Esophagus muscularis mucosa (tissue), 4 donors: Measurements from ENCODE around the gene RFC1. TPM values are rescaled to one million over a fixed set of nuclear protein-coding genes. Genes with fewer than 3 reads are reported as not detected.
A peak's percentile ranks its signal among the peaks of the same experiment; 100 is the strongest.
"Not testable (repeated sequence)": the region's sequence is repeated elsewhere in the genome, so short reads cannot be mapped to it uniquely, and the experiment has no call there.

ENCODE experiments used
- DNase-seq: peaks from one replicate; pipeline ENCODE4 v3.0.0-alpha.2; 2017; ENCODE audit errors: extremely low spot score
- H3K27ac ChIP-seq, 4 donors: fragments of 200-600 bp; sonication (generic); replicated peaks in 1 of 4; 1 replicate in 3 of 4; 2 replicates in 1 of 4; pipeline ENCODE4 v1.5.1; 2016 to 2019; ENCODE audit warnings: mild to moderate bottlenecking in 1 of 4
- H3K27me3 ChIP-seq, 4 donors: fragments of 200-600 bp; sonication (generic); one replicate each; pipeline versions ENCODE4 v1.5.1 to v1.6.0; 2016 to 2019
- H3K36me3 ChIP-seq, 4 donors: fragments of 200-600 bp; sonication (generic); one replicate each; pipeline ENCODE4 v1.5.1; 2016 to 2019
- H3K4me1 ChIP-seq, 4 donors: fragments of 200-600 bp; sonication (generic); one replicate each; pipeline ENCODE4 v1.5.1; 2016 to 2019
- H3K4me3 ChIP-seq, 4 donors: fragments of 200-600 bp; sonication (generic); 1 replicate in 2 of 4; 2 replicates in 2 of 4; pipeline ENCODE4 v1.5.1; 2016 to 2019; ENCODE audit warnings: mild to moderate bottlenecking in 4 of 4, moderate library complexity in 1 of 4
- H3K9me3 ChIP-seq, 4 donors: fragments of 200-600 bp; sonication (generic); 1 replicate in 3 of 4; 2 replicates in 1 of 4; pipeline ENCODE4 v1.5.1; 2016 to 2019
- EP300 ChIP-seq: sonication (generic); formaldehyde crosslinking; IDR thresholded peaks from one replicate; pipeline ENCODE4 v1.6.1; 2017; ENCODE audit warnings: antibody characterized with exemption
- POLR2A ChIP-seq: fragments of 450-650 bp; IDR thresholded peaks from one replicate; pipeline ENCODE4 v1.6.1; 2017; ENCODE audit warnings: antibody characterized with exemption, moderate library complexity, mild to moderate bottlenecking, low read depth
- POLR2AphosphoS5 ChIP-seq, 2 donors: sonication (generic); formaldehyde crosslinking; IDR thresholded peaks; one replicate each; pipeline ENCODE4 v1.6.1; 2017; ENCODE audit warnings: antibody characterized with exemption in 2 of 2
- WGBS: methylation state at CpG from one replicate; pipeline ENCODE4 v1.1.5; 2018; 5-methylcytosine and 5-hydroxymethylcytosine counted together
- intact Hi-C: fragments of 100-400 bp; cut with DNase I; formaldehyde crosslinking; loops from one replicate; pipeline ENCODE4 v1.15.1; 2023
- total RNA-seq, 4 donors: library from RNA; depleted of rRNA; stranded (reverse); fragments of >200 nt; gene quantifications; one replicate each; pipeline versions ENCODE4 v1.1.0 to v1.2.1, GENCODE V29; 2016
- TF ChIP-seq, protein P1 (sequence below), 3 experiments: fragments of 200-600 bp in 2 of 3; fragments of 450-650 bp in 1 of 3; sonication (generic) in 2 of 3; IDR thresholded peaks; one replicate each; pipeline ENCODE4 v1.5.1; 2017 to 2019; ENCODE audit warnings: antibody characterized with exemption in 3 of 3, mild to moderate bottlenecking in 2 of 3, moderate library complexity in 1 of 3

Gene RFC1
- total RNA-seq, 4 donors from 2014 or later = 30.6 to 37.4 (median 33.9) TPM

DNA sequence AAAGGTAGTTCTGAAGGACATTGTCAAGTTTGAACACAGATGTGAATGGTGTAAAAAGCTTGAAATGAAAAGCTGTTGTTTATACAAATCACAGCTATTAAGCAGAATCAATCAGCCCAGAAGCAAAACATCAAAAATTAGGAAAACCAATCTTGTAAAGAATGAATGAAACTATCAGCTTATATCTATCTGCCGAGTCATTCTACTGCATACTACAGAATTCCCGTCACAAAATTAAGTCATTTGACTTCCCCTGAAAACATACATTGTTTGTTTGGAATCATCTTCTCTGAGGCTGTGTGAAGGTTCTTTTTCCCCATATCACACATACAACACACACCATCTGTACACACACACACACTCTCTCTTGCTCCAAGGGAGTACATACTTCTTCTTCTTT is 80.3 kb downstream of the RFC1 start:
- TF ChIP-seq EP300 (no peak), POLR2A (no peak), POLR2AphosphoS5 (IDR thresholded peaks at IDR 0.05) (no peak)
- TF ChIP-seq, protein P1, sequence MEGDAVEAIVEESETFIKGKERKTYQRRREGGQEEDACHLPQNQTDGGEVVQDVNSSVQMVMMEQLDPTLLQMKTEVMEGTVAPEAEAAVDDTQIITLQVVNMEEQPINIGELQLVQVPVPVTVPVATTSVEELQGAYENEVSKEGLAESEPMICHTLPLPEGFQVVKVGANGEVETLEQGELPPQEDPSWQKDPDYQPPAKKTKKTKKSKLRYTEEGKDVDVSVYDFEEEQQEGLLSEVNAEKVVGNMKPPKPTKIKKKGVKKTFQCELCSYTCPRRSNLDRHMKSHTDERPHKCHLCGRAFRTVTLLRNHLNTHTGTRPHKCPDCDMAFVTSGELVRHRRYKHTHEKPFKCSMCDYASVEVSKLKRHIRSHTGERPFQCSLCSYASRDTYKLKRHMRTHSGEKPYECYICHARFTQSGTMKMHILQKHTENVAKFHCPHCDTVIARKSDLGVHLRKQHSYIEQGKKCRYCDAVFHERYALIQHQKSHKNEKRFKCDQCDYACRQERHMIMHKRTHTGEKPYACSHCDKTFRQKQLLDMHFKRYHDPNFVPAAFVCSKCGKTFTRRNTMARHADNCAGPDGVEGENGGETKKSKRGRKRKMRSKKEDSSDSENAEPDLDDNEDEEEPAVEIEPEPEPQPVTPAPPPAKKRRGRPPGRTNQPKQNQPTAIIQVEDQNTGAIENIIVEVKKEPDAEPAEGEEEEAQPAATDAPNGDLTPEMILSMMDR (IDR thresholded peaks at IDR 0.05) = no peak
- no peaks in the 10 kb centered on the region for H3K27me3 ChIP-seq
- no peak for DNase-seq
- H3K4me3 ChIP-seq = no peak overlapping the region
- 92% methylated on average over 2 of the region's 2 CpGs for WGBS
- H3K27ac ChIP-seq = no peak overlapping the region
- peaks cover 0 to 8% (median 0%) of the 10 kb centered on the region in 4 donors for H3K9me3 ChIP-seq
- intact Hi-C loops = no loop called here
- H3K4me1 ChIP-seq = no peaks in the 10 kb centered on the region
- peaks cover 31 to 72% (median 52%) of the 10 kb centered on the region in 4 donors for H3K36me3 ChIP-seq

DNA sequence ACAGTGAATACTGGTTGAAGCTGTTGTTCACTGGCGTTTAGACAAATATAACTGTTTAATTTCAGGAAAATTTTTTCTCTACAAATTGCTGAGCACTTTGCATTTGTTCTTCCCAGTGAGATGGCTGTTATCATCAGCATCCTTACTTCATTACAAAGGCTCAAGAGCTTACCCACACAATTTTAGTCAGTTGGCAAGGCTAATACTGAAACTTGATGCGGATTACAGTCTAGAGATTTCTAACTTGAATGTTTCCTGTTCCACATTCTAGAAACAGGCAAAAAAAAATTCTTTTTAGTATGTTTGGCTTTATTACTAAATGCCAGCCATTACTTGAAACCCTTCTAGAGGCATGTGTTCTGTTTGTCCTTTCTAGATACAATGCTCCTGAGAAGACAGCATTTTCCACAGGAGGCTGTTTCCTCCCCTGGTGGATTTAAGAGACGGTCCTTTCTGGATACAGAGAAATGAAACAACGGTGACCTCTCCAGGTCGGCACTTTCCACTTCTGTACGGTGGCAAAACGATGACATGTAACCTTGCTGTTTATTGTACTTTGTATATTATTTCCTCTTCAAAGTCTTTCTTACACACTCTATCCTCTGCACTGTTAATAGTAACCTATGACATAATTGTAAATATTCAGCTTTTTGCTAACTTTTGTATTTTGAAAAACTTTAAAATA is 80.9 kb downstream of the RFC1 start:
- TF ChIP-seq EP300 (no peak), POLR2AphosphoS5 (IDR thresholded peaks at IDR 0.05) (no peak)
- TF ChIP-seq, protein P1 (IDR thresholded peaks at IDR 0.05) = no peak
- WGBS = 69% methylated on average over 7 of the region's 7 CpGs
- Histone ChIP-seq H3K4me1 (no peaks in the 10 kb centered on the region), H3K36me3 (peaks cover 28 to 72% (median 47%) of the 10 kb centered on the region in 4 donors), H3K4me3 (no peak overlapping the region), H3K27ac (no peak overlapping the region), H3K27me3 (no peaks in the 10 kb centered on the region), H3K9me3 (peaks cover 0 to 8% (median 0%) of the 10 kb centered on the region in 4 donors)
- no peak for DNase-seq
- intact Hi-C loops = no loop called here

DNA sequence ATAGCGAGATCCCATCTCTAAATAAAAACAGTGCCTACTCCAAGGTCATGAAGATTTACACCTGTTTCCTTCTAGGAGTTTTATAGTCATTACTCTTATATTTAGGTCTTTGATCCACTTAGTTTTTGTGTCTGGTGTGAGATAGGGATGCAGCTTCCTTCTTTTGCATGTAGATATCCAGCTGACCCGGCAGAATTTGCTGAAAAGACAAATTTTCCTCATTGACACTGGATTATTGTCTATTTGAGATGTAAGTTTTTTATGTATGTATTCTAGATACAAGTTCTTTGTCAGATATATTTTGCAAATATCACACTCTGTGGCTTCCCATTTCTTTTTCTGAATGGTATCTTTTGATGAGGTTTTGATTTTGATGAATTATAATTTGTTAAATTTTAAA is 85.4 kb downstream of the RFC1 start:
- Histone ChIP-seq H3K27ac (no peak overlapping the region), H3K36me3 (peaks cover 33 to 70% (median 39%) of the 10 kb centered on the region in 4 donors), H3K27me3 (no peaks in the 10 kb centered on the region), H3K9me3 (peaks cover 0 to 8% (median 0%) of the 10 kb centered on the region in 4 donors), H3K4me3 (no peak overlapping the region), H3K4me1 (no peaks in the 10 kb centered on the region)
- TF ChIP-seq EP300 (no peak), POLR2AphosphoS5 (IDR thresholded peaks at IDR 0.05) (no peak), POLR2A (no peak)
- TF ChIP-seq, protein P1 (IDR thresholded peaks at IDR 0.05) = no peak
- intact Hi-C loops = no loop called here
- 97% methylated on average over 2 of the region's 2 CpGs for WGBS
- no peak for DNase-seq

DNA sequence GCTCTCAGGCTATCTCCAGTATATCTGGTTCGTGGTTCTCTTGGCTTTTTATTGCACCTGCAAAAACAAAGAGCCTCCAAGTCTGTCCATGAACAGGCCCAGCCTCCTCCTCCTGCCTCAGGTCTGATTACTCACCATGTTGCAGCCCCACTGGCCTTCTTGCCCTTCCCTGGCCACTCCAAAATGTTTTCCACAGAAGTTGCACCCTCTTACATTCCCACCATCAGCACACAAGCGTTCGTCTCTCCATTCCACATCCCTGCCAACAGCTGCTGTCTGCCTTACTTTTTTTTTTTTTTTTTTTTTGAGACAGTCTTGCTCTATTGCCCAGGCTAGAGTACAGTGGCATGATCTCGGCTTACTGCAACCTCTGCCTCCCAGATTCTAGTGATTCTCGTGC is 86.7 kb downstream of the RFC1 start:
- no peak overlapping the region for H3K27ac ChIP-seq
- peaks cover 0 to 8% (median 0%) of the 10 kb centered on the region in 4 donors for H3K9me3 ChIP-seq
- TF ChIP-seq EP300 (no peak), POLR2AphosphoS5 (IDR thresholded peaks at IDR 0.05) (no peak), POLR2A (no peak)
- TF ChIP-seq, protein P1 (IDR thresholded peaks at IDR 0.05) = no peak
- H3K4me1 ChIP-seq = no peaks in the 10 kb centered on the region
- no peak for DNase-seq
- H3K36me3 ChIP-seq = peaks cover 38 to 73% (median 50%) of the 10 kb centered on the region in 4 donors
- intact Hi-C loops = no loop called here
- WGBS = 83% methylated on average over 5 of the region's 5 CpGs
- no peaks in the 10 kb centered on the region for H3K27me3 ChIP-seq
- H3K4me3 ChIP-seq = no peak overlapping the region

DNA sequence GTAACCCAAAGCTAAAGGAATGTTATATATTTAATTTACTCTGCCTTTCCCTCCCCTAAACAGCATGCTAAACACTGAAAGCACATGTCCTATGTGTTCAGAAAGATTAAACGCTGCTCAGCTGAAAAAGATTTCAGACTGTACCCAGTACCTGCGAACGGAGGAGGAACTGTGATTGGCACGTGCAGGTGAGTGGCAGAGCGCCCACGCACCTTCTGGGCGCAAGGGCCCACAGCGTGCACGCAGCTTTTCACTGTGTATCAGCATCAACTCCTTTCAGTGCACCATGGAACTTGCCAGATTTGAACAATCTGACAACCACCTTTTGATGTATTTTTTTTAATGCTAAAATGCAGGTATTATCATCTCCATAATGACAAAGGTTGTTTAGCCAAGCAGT is 87.7 kb downstream of the RFC1 start:
- intact Hi-C loops = no loop called here
- Histone ChIP-seq H3K4me3 (no peak overlapping the region), H3K4me1 (no peaks in the 10 kb centered on the region), H3K9me3 (peaks cover 0 to 8% (median 0%) of the 10 kb centered on the region in 4 donors), H3K27me3 (no peaks in the 10 kb centered on the region), H3K27ac (no peak overlapping the region), H3K36me3 (peaks cover 45 to 83% (median 59%) of the 10 kb centered on the region in 4 donors)
- TF ChIP-seq, protein P1 (IDR thresholded peaks at IDR 0.05) = no peak
- TF ChIP-seq POLR2A = no peak
- TF ChIP-seq POLR2AphosphoS5 (IDR thresholded peaks at IDR 0.05) = no peak
- TF ChIP-seq EP300 = no peak
- DNase-seq = no peak
- WGBS = 96% methylated on average over 9 of the region's 9 CpGs

DNA sequence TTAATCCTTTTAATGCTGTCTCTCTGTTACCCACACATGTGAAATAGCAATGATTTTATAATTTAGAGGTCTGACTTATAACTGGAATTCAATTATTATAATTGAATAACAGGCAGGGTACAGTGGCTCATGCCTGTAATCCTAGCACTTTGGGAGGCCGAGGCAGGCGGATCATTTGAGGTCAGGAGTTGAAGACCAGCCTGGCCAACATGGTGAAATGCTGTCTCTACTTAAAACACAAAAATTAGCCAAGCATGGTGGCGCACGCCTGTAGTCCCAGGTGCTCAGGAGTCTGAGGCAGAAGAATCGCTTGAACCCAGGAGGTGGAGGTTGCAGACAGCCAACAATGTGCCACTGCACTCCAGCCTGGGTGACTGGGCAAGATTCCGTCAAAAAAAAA is 88.5 kb downstream of the RFC1 start:
- H3K27me3 ChIP-seq, H3K9me3 ChIP-seq, H3K27ac ChIP-seq, intact Hi-C loops, H3K4me1 ChIP-seq, H3K4me3 ChIP-seq: not testable (repeated sequence)
- DNase-seq = peak; percentile 57
- 84% methylated on average over 6 of the region's 6 CpGs for WGBS
- peaks cover 53 to 91% (median 67%) of the 10 kb centered on the region in 4 donors for H3K36me3 ChIP-seq
